ENCODE measurements around the gene KRTAP4-1.

DNA sequence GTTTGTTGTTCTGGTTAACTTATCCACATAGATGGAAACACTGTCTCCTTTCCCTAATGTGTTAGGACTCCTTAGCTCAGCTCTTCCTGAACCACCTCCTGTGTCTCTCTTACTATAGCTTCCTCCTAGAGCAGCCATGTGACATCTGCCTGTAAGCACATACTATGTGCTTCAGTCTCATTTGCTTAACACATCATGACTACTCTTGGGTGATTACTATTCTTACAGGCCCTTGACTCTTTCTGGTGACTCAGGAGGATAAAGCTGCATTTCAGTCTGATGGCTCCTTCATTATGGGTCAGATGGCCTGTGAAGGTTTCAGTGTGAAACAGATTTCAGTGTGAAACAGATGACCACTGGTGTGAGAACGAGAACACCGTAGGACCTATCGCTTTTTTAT is 6.4 kb downstream of the KRTAP4-1 start:
- TF ChIP-seq, protein P1, sequence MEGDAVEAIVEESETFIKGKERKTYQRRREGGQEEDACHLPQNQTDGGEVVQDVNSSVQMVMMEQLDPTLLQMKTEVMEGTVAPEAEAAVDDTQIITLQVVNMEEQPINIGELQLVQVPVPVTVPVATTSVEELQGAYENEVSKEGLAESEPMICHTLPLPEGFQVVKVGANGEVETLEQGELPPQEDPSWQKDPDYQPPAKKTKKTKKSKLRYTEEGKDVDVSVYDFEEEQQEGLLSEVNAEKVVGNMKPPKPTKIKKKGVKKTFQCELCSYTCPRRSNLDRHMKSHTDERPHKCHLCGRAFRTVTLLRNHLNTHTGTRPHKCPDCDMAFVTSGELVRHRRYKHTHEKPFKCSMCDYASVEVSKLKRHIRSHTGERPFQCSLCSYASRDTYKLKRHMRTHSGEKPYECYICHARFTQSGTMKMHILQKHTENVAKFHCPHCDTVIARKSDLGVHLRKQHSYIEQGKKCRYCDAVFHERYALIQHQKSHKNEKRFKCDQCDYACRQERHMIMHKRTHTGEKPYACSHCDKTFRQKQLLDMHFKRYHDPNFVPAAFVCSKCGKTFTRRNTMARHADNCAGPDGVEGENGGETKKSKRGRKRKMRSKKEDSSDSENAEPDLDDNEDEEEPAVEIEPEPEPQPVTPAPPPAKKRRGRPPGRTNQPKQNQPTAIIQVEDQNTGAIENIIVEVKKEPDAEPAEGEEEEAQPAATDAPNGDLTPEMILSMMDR (IDR thresholded peaks at IDR 0.05) = no peak
- no peak for TF ChIP-seq POLR2A (IDR thresholded peaks at IDR 0.05)

All from esophagus squamous epithelium (tissue), 4 donors.